GM23338 (cell line): ENCODE data around the gene PAM. TPM values are rescaled to one million over a fixed set of nuclear protein-coding genes. Genes with fewer than 3 reads are reported as not detected.

Experiments
- ATAC-seq: fragments of 200-7000 bp; cut with Tn5 transposase; 3 replicates; pipeline ENCODE4 v1.9.1; 2020
- DNase-seq: peaks from one replicate; pipeline ENCODE4 v3.0.0-alpha.2; 2015; ENCODE audit warnings: low spot score
- H2AFZ ChIP-seq: fragments of 200-600 bp; sonication (generic); 2 replicates; pipeline ENCODE4 v1.8.0; 2016; ENCODE audit warnings: antibody characterized with exemption, mild to moderate bottlenecking, moderate library complexity
- H3F3A ChIP-seq: fragments of 200-600 bp; sonication (generic); replicated peaks from 2 replicates; pipeline ENCODE4 v1.8.0; 2017; ENCODE audit warnings: antibody characterized with exemption, mixed run types, low read depth
- H3K27ac ChIP-seq: fragments of 200-600 bp; sonication (generic); 2 replicates; pipeline ENCODE4 v1.6.1; 2016; ENCODE audit warnings: low read depth
- H3K27me3 ChIP-seq: fragments of 200-600 bp; sonication (generic); 2 replicates; pipeline ENCODE4 v1.8.0; 2016; ENCODE audit warnings: mild to moderate bottlenecking, mixed run types, moderate library complexity; ENCODE audit not compliant: insufficient read depth
- H3K36me3 ChIP-seq: fragments of 200-600 bp; sonication (generic); 2 replicates; pipeline ENCODE4 v1.8.0; 2016; ENCODE audit warnings: mild to moderate bottlenecking; ENCODE audit not compliant: insufficient read depth
- H3K4me1 ChIP-seq: fragments of 200-600 bp; sonication (generic); 2 replicates; pipeline ENCODE4 v1.8.0; 2016; ENCODE audit warnings: mild to moderate bottlenecking, moderate library complexity; ENCODE audit not compliant: insufficient read depth
- H3K4me2 ChIP-seq: fragments of 200-600 bp; sonication (generic); 2 replicates; pipeline ENCODE4 v1.7.1; 2017; ENCODE audit warnings: mixed run types
- H3K4me3 ChIP-seq: fragments of 200-600 bp; sonication (generic); 2 replicates; pipeline ENCODE4 v1.6.1; 2016; ENCODE audit warnings: mixed run types
- H3K79me2 ChIP-seq: fragments of 200-600 bp; sonication (generic); replicated peaks from 2 replicates; pipeline ENCODE4 v1.8.0; 2017; ENCODE audit warnings: mild to moderate bottlenecking; ENCODE audit not compliant: insufficient read depth
- H3K9me2 ChIP-seq: fragments of 200-600 bp; sonication (generic); 2 replicates; pipeline ENCODE4 v1.8.0; 2017; ENCODE audit not compliant: insufficient read depth
- H4K20me1 ChIP-seq: fragments of 200-600 bp; sonication (generic); replicated peaks from 2 replicates; pipeline ENCODE4 v1.8.0; 2017; ENCODE audit warnings: mild to moderate bottlenecking; ENCODE audit not compliant: insufficient read depth
- H3K27ac Mint-ChIP-seq: 2 replicates; pipeline ENCODE4 v1.8.0; 2020; ENCODE audit warnings: inconsistent platforms, mild to moderate bottlenecking, moderate library complexity, mixed read lengths
- H3K27me3 Mint-ChIP-seq: 3 replicates; pipeline ENCODE4 v1.8.0; 2022; ENCODE audit warnings: low read depth, mild to moderate bottlenecking, moderate library complexity, mixed read lengths, inconsistent platforms; ENCODE audit not compliant: insufficient read depth, poor library complexity
- H3K36me3 Mint-ChIP-seq: 3 replicates; pipeline ENCODE4 v1.8.0; 2021; ENCODE audit warnings: low read depth, mild to moderate bottlenecking, inconsistent platforms, moderate library complexity, mixed read lengths
- H3K4me1 Mint-ChIP-seq: 3 replicates; pipeline ENCODE4 v1.8.0; 2020; ENCODE audit warnings: mild to moderate bottlenecking, inconsistent platforms, mixed read lengths
- H3K4me3 Mint-ChIP-seq: 3 replicates; pipeline ENCODE4 v1.8.0; 2021; ENCODE audit warnings: moderate library complexity, mild to moderate bottlenecking, inconsistent platforms, mixed read lengths
- H3K9me3 Mint-ChIP-seq: 3 replicates; pipeline ENCODE4 v1.8.0; 2020; ENCODE audit warnings: moderate library complexity, mild to moderate bottlenecking, inconsistent platforms, mixed read lengths
- CREB1 ChIP-seq: fragments of 250-450 bp; sonication (Bioruptor Pico); IDR thresholded peaks from 2 replicates; pipeline ENCODE4 v1.5.0; 2020; ENCODE audit warnings: low read depth, mild to moderate bottlenecking, moderate library complexity
- CTCF ChIP-seq, 2 experiments: fragments of 200-600 bp in 1 of 2; sonication (generic) in 1 of 2; conservative IDR thresholded peaks; 2 replicates each; pipeline versions ENCODE4 v1.5.1 to v1.6.1; 2016 to 2017; ENCODE audit warnings: antibody characterized with exemption in 2 of 2, low read depth in 2 of 2, mild to moderate bottlenecking in 2 of 2, moderate library complexity in 1 of 2
- ETS1 ChIP-seq: IDR thresholded peaks from 2 replicates; pipeline ENCODE4 v1.6.1; 2016; ENCODE audit warnings: antibody characterized with exemption
- EZH2 ChIP-seq: fragments of 200-600 bp; sonication (generic); IDR thresholded peaks from one replicate; pipeline ENCODE4 v1.8.0; 2017; ENCODE audit warnings: antibody characterized with exemption, mild to moderate bottlenecking, low read depth; ENCODE audit not compliant: unreplicated experiment
- EZH2phosphoT487 ChIP-seq: fragments of 200-600 bp; sonication (generic); IDR thresholded peaks from one replicate; pipeline ENCODE4 v1.8.1; 2018; ENCODE audit warnings: antibody characterized with exemption; ENCODE audit not compliant: unreplicated experiment
- JUNB ChIP-seq: IDR thresholded peaks from one replicate; pipeline ENCODE4 v1.6.1; 2016; ENCODE audit warnings: antibody characterized with exemption; ENCODE audit not compliant: unreplicated experiment
- NANOG ChIP-seq: IDR thresholded peaks from 2 replicates; pipeline ENCODE4 v1.6.1; 2016; ENCODE audit warnings: antibody characterized with exemption, borderline replicate concordance
- POLR2AphosphoS5 ChIP-seq: IDR thresholded peaks from 2 replicates; pipeline ENCODE4 v1.6.1; 2016; ENCODE audit warnings: antibody characterized with exemption, low read depth
- REST ChIP-seq: IDR thresholded peaks from one replicate; pipeline ENCODE4 v1.6.1; 2018; ENCODE audit warnings: antibody characterized with exemption; ENCODE audit not compliant: unreplicated experiment
- STAT1 ChIP-seq: IDR thresholded peaks from one replicate; pipeline ENCODE4 v1.6.1; 2016; ENCODE audit warnings: antibody characterized with exemption; ENCODE audit not compliant: unreplicated experiment
- ZNF114 ChIP-seq: fragments of 250-450 bp; sonication (Bioruptor Pico); IDR thresholded peaks from 2 replicates; pipeline ENCODE4 v1.5.0; 2020; ENCODE audit warnings: mild to moderate bottlenecking, moderate library complexity
- ZNF331 ChIP-seq: fragments of 250-450 bp; sonication (Bioruptor Pico); IDR thresholded peaks from 2 replicates; pipeline ENCODE4 v1.5.0; 2020; ENCODE audit warnings: low read depth, mild to moderate bottlenecking, moderate library complexity
- ZNF462 ChIP-seq: fragments of 250-450 bp; sonication (Bioruptor Pico); IDR thresholded peaks from 2 replicates; pipeline ENCODE4 v1.5.0; 2020; ENCODE audit warnings: mild to moderate bottlenecking, moderate library complexity
- polyA plus RNA-seq: library from polyadenylated mRNA; unstranded; fragments of >200 nt; fragmentation: Nextera tagmentation; extraction: Ambion mirVana; gene quantifications from 2 replicates; pipeline ENCODE4 v1.2.1, GENCODE V29; 2016
- total RNA-seq: library from RNA; depleted of rRNA; stranded (reverse); fragments of >200 nt; shearing (Covaris generic); gene quantifications from 2 replicates; pipeline ENCODE4 v1.2.3, GENCODE V29; 2014

The PAM gene
- total and polyA plus RNA-seq, 2 experiments from 2014 or later = 33.9 to 79.4 TPM

- ATAC-seq (no peak), DNase-seq (no peak)
- H3K4me2 ChIP-seq = no peak overlapping the region
- H3K79me2 ChIP-seq = no peaks in the 10 kb centered on the region
- Mint-ChIP-seq H3K27me3 (no peaks in the 10 kb centered on the region), H3K4me3 (no peak overlapping the region), H3K36me3 (peaks cover 14% of the 10 kb centered on the region), H3K9me3 (no peaks in the 10 kb centered on the region), H3K4me1 (peaks cover 7% of the 10 kb centered on the region), H3K27ac (0 out of 2 replicates have a peak overlapping the region, but pooled peaks have one; percentile 36)
- TF ChIP-seq EZH2 (no peak), ZNF114 (CRISPR knock-in tag) (no peak), ZNF331 (CRISPR knock-in tag) (no peak), NANOG (no peak), ETS1 (no peak), CTCF (conservative IDR thresholded peaks at IDR 0.05; ENCODE audit: low read depth in 2 of 2) (no peak), JUNB (no peak), CREB1 (CRISPR knock-in tag) (no peak), REST (no peak), STAT1 (no peak), ZNF462 (no peak), POLR2AphosphoS5 (no peak), EZH2phosphoT487 (no peak)
- H3K4me3 ChIP-seq = no peak overlapping the region
- no peaks in the 10 kb centered on the region for H4K20me1 ChIP-seq
- no peak overlapping the region for H2AFZ ChIP-seq
- H3K4me1 ChIP-seq = no peaks in the 10 kb centered on the region
- no peak overlapping the region for H3K27ac ChIP-seq
- no peaks in the 10 kb centered on the region for H3K9me2 ChIP-seq
- no peaks in the 10 kb centered on the region for H3F3A ChIP-seq
- no peaks in the 10 kb centered on the region for H3K27me3 ChIP-seq
- no peaks in the 10 kb centered on the region for H3K36me3 ChIP-seq
Observed at GRCh38 chr5:103013933-103014552, 258.9 kb downstream of the PAM start.
